ENCODE data around the gene SULF2. TPM values are rescaled to one million over a fixed set of nuclear protein-coding genes. Genes with fewer than 3 reads are reported as not detected.
"Not testable (repeated sequence)": the region's sequence is repeated elsewhere in the genome, so short reads cannot be mapped to it uniquely, and the experiment has no call there.

The SULF2 gene
- total and polyA plus RNA-seq, 2 of the 4 experiments (the other 2 are of a cell fraction), result 0.54 to 0.77 TPM

DNA sequence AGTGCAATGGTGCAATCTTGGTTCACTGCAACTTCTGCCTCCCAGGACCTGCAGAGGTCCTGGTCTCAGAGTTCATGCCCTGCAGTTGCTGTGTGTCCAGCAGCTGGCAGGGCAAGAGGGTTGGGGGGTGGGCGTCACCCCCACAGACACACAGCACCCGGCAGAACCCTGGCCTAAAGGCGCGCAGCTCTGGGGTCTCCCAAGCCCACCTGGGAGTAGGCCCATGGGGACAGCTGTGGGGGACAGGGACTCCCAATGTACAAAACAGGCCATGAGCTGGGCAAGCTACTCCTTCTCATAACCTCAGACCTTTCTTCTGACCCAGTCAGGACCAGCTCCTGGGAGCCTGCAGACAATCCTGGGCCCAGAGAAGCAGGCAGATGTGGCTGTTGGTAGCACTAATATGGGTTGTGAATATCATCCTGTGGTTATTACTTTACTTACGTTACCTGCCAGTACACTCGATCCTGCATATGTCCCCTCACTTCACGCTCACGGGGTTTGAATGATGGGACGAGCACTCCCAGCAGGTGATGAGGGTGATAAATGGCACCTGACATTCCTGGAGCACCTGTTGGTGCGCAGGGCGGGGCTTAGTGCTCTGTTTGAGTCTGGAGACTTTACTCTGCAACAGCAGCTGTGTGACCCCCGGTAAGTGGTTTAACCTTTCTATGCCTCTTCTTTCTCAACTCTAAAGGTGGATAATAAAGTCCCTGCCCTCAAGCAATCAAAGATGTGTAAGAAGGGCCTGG lies 39.9 kb upstream of the SULF2 start:
- TF ChIP-seq POLR2A (IDR thresholded peaks at IDR 0.05; ENCODE audit: low read depth, low read length), result no peak
- Histone ChIP-seq H4K8ac (ENCODE audit: low read depth in 2 of 2, low read length in 2 of 2) (no peak overlapping the region), H3K9me3 (ENCODE audit: control insufficient read depth, insufficient read depth, low read length) (no peaks in the 10 kb centered on the region), H3K27me3 (ENCODE audit: control insufficient read depth, insufficient read depth, low read length) (peaks cover under 1% of the 10 kb centered on the region; the same call in 1 of the 2 replicates), H3K23ac (ENCODE audit: low read depth, low read length) (no peak overlapping the region), H2BK15ac (ENCODE audit: low read depth, low read length) (no peak overlapping the region), H2BK20ac (ENCODE audit: low read depth, low read length) (no peak overlapping the region), H2AK9ac (replicated peaks; ENCODE audit: low read depth, low read length, poor library complexity) (no peak overlapping the region), H4K20me1 (ENCODE audit: insufficient read depth, low read length) (no peaks in the 10 kb centered on the region), H2AK5ac (ENCODE audit: low read depth, low read length) (no peak overlapping the region), H2BK120ac (ENCODE audit: low read depth, low read length) (no peak overlapping the region), H3K27ac (ENCODE audit: insufficient read depth, low read length) (no peak overlapping the region), H2BK5ac (ENCODE audit: low read depth, low read length, poor library complexity, severe bottlenecking) (no peak overlapping the region), H4K5ac (ENCODE audit: low read depth, low read length) (no peak overlapping the region), H2AFZ (replicated peaks; ENCODE audit: low read length, poor library complexity) (no peak overlapping the region), H3K18ac (ENCODE audit: low read depth, low read length) (no peak overlapping the region), H3K9ac (ENCODE audit: low read depth, low read length) (no peak overlapping the region), H3K79me1 (ENCODE audit: low read depth in 1 of 2, low read length in 2 of 2) (no peaks in the 10 kb centered on the region), H3K36me3 (ENCODE audit: control insufficient read depth, insufficient read depth, low read length) (no peaks in the 10 kb centered on the region), H3K4me3 (ENCODE audit: insufficient read depth, low read depth, low read length) (no peak overlapping the region), H3K4me2 (ENCODE audit: low read depth, low read length) (no peak overlapping the region), H3K56ac (ENCODE audit: extremely low read depth, insufficient read depth, low read length) (no peak overlapping the region), H3K9me1 (ENCODE audit: insufficient read depth, low read length) (no peaks in the 10 kb centered on the region), H4K91ac (ENCODE audit: insufficient read depth, low read depth, low read length) (no peak overlapping the region), H3K14ac (replicated peaks; ENCODE audit: low read depth, low read length) (no peak overlapping the region), H3K4me1 (ENCODE audit: control insufficient read depth, insufficient read depth, low read length) (no peaks in the 10 kb centered on the region), H3K4ac (ENCODE audit: low read depth, low read length) (no peak overlapping the region)
- ATAC-seq (ENCODE audit: low read depth) (no peak), DNase-seq (no peak)
- BruUV-seq (replicated peaks), result no TSS peak
- dilution Hi-C loops (cut with HindIII; ENCODE audit: low sequenced_read_pairs, unreplicated experiment), result no loop called here
- intact Hi-C loops (cut with micrococcal nuclease), result no loop called here
- no CpG with 5 or more reads among the region's 12 CpGs for WGBS, 2 experiments (ENCODE audit: extremely low coverage in 2 of 2, insufficient read length in 1 of 2)
- CTCF ChIA-PET, result no interaction called here
- in situ Hi-C loops (cut with MboI; ENCODE audit: low sequenced_read_pairs), result no loop called here
- POLR2A ChIA-PET (ENCODE audit: unreplicated experiment), result no interaction called here

DNA sequence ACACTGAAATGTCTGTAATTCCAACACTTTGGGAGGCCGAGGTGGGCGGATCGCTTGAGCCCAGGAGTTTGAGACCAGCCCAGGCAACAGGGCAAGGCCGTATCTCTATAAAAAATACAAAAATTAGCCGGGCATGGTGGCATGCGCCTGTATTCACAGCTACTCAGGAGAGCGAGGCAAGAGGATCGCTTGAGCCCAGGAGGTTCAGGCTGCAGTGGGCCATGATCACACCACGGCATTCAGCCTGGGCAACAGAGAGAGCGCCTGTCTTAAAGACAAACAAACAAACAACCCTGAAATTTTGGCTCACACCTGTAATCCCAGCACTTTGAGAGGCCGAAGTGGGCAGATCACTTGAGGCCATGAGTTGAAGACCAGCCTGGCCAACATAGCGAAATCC lies 38.7 kb upstream of the SULF2 start:
- intact Hi-C loops (cut with micrococcal nuclease); H3K4me1 ChIP-seq (ENCODE audit: control insufficient read depth, insufficient read depth, low read length); H3K9me1 ChIP-seq (ENCODE audit: insufficient read depth, low read length); H2AK5ac ChIP-seq (ENCODE audit: low read depth, low read length); POLR2A ChIA-PET (ENCODE audit: unreplicated experiment); H3K56ac ChIP-seq (ENCODE audit: extremely low read depth, insufficient read depth, low read length); H4K8ac ChIP-seq (ENCODE audit: low read depth in 2 of 2, low read length in 2 of 2); H3K9me3 ChIP-seq (ENCODE audit: control insufficient read depth, insufficient read depth, low read length); CTCF ChIA-PET; H2AK9ac ChIP-seq (replicated peaks; ENCODE audit: low read depth, low read length, poor library complexity); ATAC-seq (ENCODE audit: low read depth); H4K20me1 ChIP-seq (ENCODE audit: insufficient read depth, low read length); DNase-seq; BruUV-seq (replicated peaks); H3K27ac ChIP-seq (ENCODE audit: insufficient read depth, low read length); H3K9ac ChIP-seq (ENCODE audit: low read depth, low read length); H2BK5ac ChIP-seq (ENCODE audit: low read depth, low read length, poor library complexity, severe bottlenecking); H2BK20ac ChIP-seq (ENCODE audit: low read depth, low read length); H3K4me2 ChIP-seq (ENCODE audit: low read depth, low read length); H2BK120ac ChIP-seq (ENCODE audit: low read depth, low read length); H2AFZ ChIP-seq (replicated peaks; ENCODE audit: low read length, poor library complexity); H4K5ac ChIP-seq (ENCODE audit: low read depth, low read length); dilution Hi-C loops (cut with HindIII; ENCODE audit: low sequenced_read_pairs, unreplicated experiment); H3K14ac ChIP-seq (replicated peaks; ENCODE audit: low read depth, low read length); H2BK15ac ChIP-seq (ENCODE audit: low read depth, low read length); H3K4ac ChIP-seq (ENCODE audit: low read depth, low read length); H4K91ac ChIP-seq (ENCODE audit: insufficient read depth, low read depth, low read length); H3K18ac ChIP-seq (ENCODE audit: low read depth, low read length); H3K4me3 ChIP-seq (ENCODE audit: insufficient read depth, low read depth, low read length); H3K27me3 ChIP-seq (ENCODE audit: control insufficient read depth, insufficient read depth, low read length); H3K79me1 ChIP-seq (ENCODE audit: low read depth in 1 of 2, low read length in 2 of 2); H3K23ac ChIP-seq (ENCODE audit: low read depth, low read length); H3K36me3 ChIP-seq (ENCODE audit: control insufficient read depth, insufficient read depth, low read length): not testable (repeated sequence)
- in situ Hi-C loops (cut with MboI; ENCODE audit: low sequenced_read_pairs), result loop anchor here (5.0 kb wide), 1 partner anchor 73 kb away; no protein-coding TSS in a partner anchor
- WGBS, 2 experiments (ENCODE audit: extremely low coverage in 2 of 2, insufficient read length in 1 of 2), result 85% methylated on average over 8 of the region's 12 CpGs; no CpG with 5 or more reads in 1 of the 2 experiments

Data from IMR-90 (cell line).